Immature natural killer cell (primary cell): ENCODE data around the gene GPRC5C. TPM values are rescaled to one million over a fixed set of nuclear protein-coding genes. Genes with fewer than 3 reads are reported as not detected.
A peak's percentile ranks its signal among the peaks of the same experiment; 100 is the strongest.

ENCODE experiments used
- DNase-seq, 3 donors: peaks; one replicate each; pipeline ENCODE4 v3.0.0; 2022; ENCODE audit warnings: mixed read lengths in 1 of 3
- H3K27ac Mint-ChIP-seq, 6 donors: one replicate each; pipeline ENCODE4 v1.8.0; 2020; ENCODE audit warnings: mixed read lengths in 6 of 6, mild to moderate bottlenecking in 5 of 6, inconsistent platforms in 4 of 6, moderate library complexity in 3 of 6
- H3K27me3 Mint-ChIP-seq, 3 donors: one replicate each; pipeline ENCODE4 v1.8.0; 2020 to 2021; ENCODE audit warnings: low read depth in 3 of 3, mild to moderate bottlenecking in 3 of 3, mixed read lengths in 3 of 3, moderate library complexity in 3 of 3, inconsistent platforms in 1 of 3
- H3K36me3 Mint-ChIP-seq, 3 donors: one replicate each; pipeline ENCODE4 v1.8.0; 2020; ENCODE audit warnings: mixed read lengths in 3 of 3, inconsistent platforms in 2 of 3, mild to moderate bottlenecking in 2 of 3
- H3K4me1 Mint-ChIP-seq, 2 donors: one replicate each; pipeline ENCODE4 v1.8.0; 2020; ENCODE audit warnings: inconsistent platforms in 2 of 2, mild to moderate bottlenecking in 2 of 2, mixed read lengths in 2 of 2, moderate library complexity in 1 of 2
- H3K4me3 Mint-ChIP-seq, 5 donors: one replicate each; pipeline ENCODE4 v1.8.0; 2020; ENCODE audit warnings: mild to moderate bottlenecking in 5 of 5, mixed read lengths in 5 of 5, inconsistent platforms in 3 of 5, moderate library complexity in 3 of 5
- H3K9me3 Mint-ChIP-seq, 6 donors: one replicate each; pipeline ENCODE4 v1.8.0; 2020; ENCODE audit warnings: mild to moderate bottlenecking in 6 of 6, mixed read lengths in 6 of 6, inconsistent platforms in 4 of 6, moderate library complexity in 3 of 6
- polyA plus RNA-seq, 3 donors: library from polyadenylated mRNA; unstranded; fragments of 300-500 nt; fragmentation: Illumina TruSeq; gene quantifications; one replicate each; pipeline ENCODE4 v1.2.3, GENCODE V29; 2021

GPRC5C gene
- polyA plus RNA-seq, 3 donors from 2014 or later, result 0.89 to 3.2 TPM; not detected in 1

GRCh38 chr17:74455025-74455545 is 23.2 kb downstream of the GPRC5C start:
- Mint-ChIP-seq H3K36me3 (no peaks in the 10 kb centered on the region), H3K4me1 (peaks cover 40 to 43% of the 10 kb centered on the region in 2 donors), H3K9me3 (no peaks in the 10 kb centered on the region), H3K4me3 (peak overlapping the region in 1 of 5 donors; percentile 41), H3K27me3 (peaks cover 0 to 2% (median 0%) of the 10 kb centered on the region in 3 donors), H3K27ac (peak overlapping the region in 1 of 6 donors; percentile 62)
- DNase-seq, result no peak

DNA sequence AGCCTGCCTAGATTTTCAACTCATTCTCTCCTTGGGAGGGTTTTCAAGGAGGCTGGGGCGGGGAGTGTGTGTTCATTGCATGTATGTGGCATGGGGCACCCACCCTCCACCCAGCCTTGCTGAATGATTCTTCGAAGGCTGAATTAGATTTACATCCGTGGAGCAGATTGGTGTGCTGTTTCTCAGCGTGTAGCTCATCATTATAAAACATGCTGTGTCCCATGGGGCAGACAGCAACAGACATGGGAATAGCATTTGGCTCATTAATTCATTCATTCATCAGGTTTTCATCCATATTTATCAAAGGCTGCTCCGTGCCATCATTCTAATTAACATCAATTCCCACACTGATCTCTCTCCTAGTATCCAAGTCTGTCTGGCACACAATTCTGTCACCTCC is 23.9 kb downstream of the GPRC5C start:
- Mint-ChIP-seq H3K4me3 (peak overlapping the region; percentile 5 to 56 (median 50)), H3K36me3 (no peaks in the 10 kb centered on the region), H3K27me3 (peaks cover 0 to 2% (median 0%) of the 10 kb centered on the region in 3 donors), H3K27ac (peak overlapping the region in 3 of 6 donors; percentile 46 to 66 (median 56)), H3K4me1 (peaks cover 45 to 48% of the 10 kb centered on the region in 2 donors), H3K9me3 (no peaks in the 10 kb centered on the region)
- no peak for DNase-seq

GRCh38 chr17:74457146-74457819 is 25.4 kb downstream of the GPRC5C start:
- H3K4me1 Mint-ChIP-seq, result peaks cover 42 to 46% of the 10 kb centered on the region in 2 donors
- peak overlapping the region in 5 of 6 donors; percentile 21 to 75 (median 42) for H3K27ac Mint-ChIP-seq

GRCh38 chr17:74457820-74458166 is 25.9 kb downstream of the GPRC5C start:
- Mint-ChIP-seq H3K36me3 (no peaks in the 10 kb centered on the region), H3K27ac (peak overlapping the region in 2 of 6 donors; percentile 42 to 75), H3K4me1 (peaks cover 37 to 41% of the 10 kb centered on the region in 2 donors), H3K9me3 (no peaks in the 10 kb centered on the region), H3K4me3 (peak overlapping the region in 4 of 5 donors; percentile 24 to 69 (median 38)), H3K27me3 (peaks cover 0 to 3% (median 1%) of the 10 kb centered on the region in 3 donors)
- no peak for DNase-seq

More at GRCh38 chr17:74457146-74457819, 25.4 kb downstream of the GPRC5C start:
- H3K27me3 Mint-ChIP-seq, result peaks cover 0 to 3% (median 2%) of the 10 kb centered on the region in 3 donors
- peak; percentile 71 to 78 (median 73) for DNase-seq
- no peaks in the 10 kb centered on the region for H3K9me3 Mint-ChIP-seq
- H3K4me3 Mint-ChIP-seq, result peak overlapping the region in 4 of 5 donors; percentile 24 to 69 (median 38)
- no peaks in the 10 kb centered on the region for H3K36me3 Mint-ChIP-seq

GRCh38 chr17:74458835-74459234 is 26.9 kb downstream of the GPRC5C start:
- peak overlapping the region in 3 of 6 donors; percentile 7 to 84 (median 61) for H3K27ac Mint-ChIP-seq
- H3K4me1 Mint-ChIP-seq, result peaks cover 35 to 37% of the 10 kb centered on the region in 2 donors
- DNase-seq, result no peak
- peaks cover 0 to 12% (median 6%) of the 10 kb centered on the region in 3 donors for H3K27me3 Mint-ChIP-seq
- H3K36me3 Mint-ChIP-seq, result no peaks in the 10 kb centered on the region
- no peaks in the 10 kb centered on the region for H3K9me3 Mint-ChIP-seq
- peak overlapping the region in 3 of 5 donors; percentile 1 to 44 (median 24) for H3K4me3 Mint-ChIP-seq

- no peak overlapping the region for H3K4me3 Mint-ChIP-seq
- no peak for DNase-seq
Measured at GRCh38 chr17:74459622-74460021, 27.7 kb downstream of the GPRC5C start.

GRCh38 chr17:74460241-74460640 is 28.4 kb downstream of the GPRC5C start:
- peak overlapping the region in 5 of 6 donors; percentile 28 to 91 (median 81) for H3K27ac Mint-ChIP-seq
- no peaks in the 10 kb centered on the region for H3K9me3 Mint-ChIP-seq
- no peak for DNase-seq

More at GRCh38 chr17:74459622-74460021, 27.7 kb downstream of the GPRC5C start:
- Mint-ChIP-seq H3K27me3 (peaks cover 0 to 12% (median 8%) of the 10 kb centered on the region in 3 donors), H3K9me3 (no peaks in the 10 kb centered on the region), H3K4me1 (peaks cover 34 to 35% of the 10 kb centered on the region in 2 donors), H3K36me3 (no peaks in the 10 kb centered on the region), H3K27ac (peak overlapping the region in 1 of 6 donors; percentile 81)

DNA sequence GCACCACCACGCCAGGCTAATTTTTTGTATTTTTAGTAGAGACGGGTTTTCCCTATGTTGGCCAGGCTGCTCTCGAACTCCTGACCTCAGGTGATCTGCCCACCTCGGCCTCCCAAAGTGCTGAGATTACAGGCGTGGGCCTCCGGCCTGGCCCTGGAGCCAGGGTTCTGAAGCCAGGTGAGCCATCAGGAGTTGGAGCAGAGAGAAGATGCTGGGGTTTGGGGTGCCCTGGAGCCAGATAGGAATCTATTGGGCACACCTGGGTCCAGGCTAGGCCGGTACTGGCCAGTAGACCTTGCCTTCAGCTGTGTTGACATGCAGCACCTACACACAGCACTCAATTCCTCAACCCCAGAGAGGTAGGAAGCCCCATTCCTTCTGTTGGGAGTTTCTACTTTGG is 29.1 kb downstream of the GPRC5C start:
- Mint-ChIP-seq H3K27me3 (peaks cover 0 to 12% (median 8%) of the 10 kb centered on the region in 3 donors), H3K9me3 (no peaks in the 10 kb centered on the region), H3K4me1 (peaks cover 31 to 35% of the 10 kb centered on the region in 2 donors), H3K27ac (peak overlapping the region in 1 of 6 donors; percentile 21), H3K4me3 (peak overlapping the region in 3 of 5 donors; percentile 51 to 68 (median 66)), H3K36me3 (no peaks in the 10 kb centered on the region)
- DNase-seq, result no peak

More at GRCh38 chr17:74460241-74460640, 28.4 kb downstream of the GPRC5C start:
- Mint-ChIP-seq H3K4me1 (peaks cover 33 to 35% of the 10 kb centered on the region in 2 donors), H3K4me3 (peak overlapping the region in 3 of 5 donors; percentile 8 to 60 (median 45)), H3K36me3 (no peaks in the 10 kb centered on the region), H3K27me3 (peaks cover 0 to 12% (median 8%) of the 10 kb centered on the region in 3 donors)

GRCh38 chr17:74461611-74462010 is 29.7 kb downstream of the GPRC5C start:
- peaks cover 28 to 35% of the 10 kb centered on the region in 2 donors for H3K4me1 Mint-ChIP-seq
- H3K27ac Mint-ChIP-seq, result no peak overlapping the region
- H3K36me3 Mint-ChIP-seq, result no peaks in the 10 kb centered on the region
- DNase-seq, result no peak
- H3K27me3 Mint-ChIP-seq, result peaks cover under 1 to 12% (median 8%) of the 10 kb centered on the region in 3 donors
- peak overlapping the region in 4 of 5 donors; percentile 33 to 68 (median 58) for H3K4me3 Mint-ChIP-seq
- no peaks in the 10 kb centered on the region for H3K9me3 Mint-ChIP-seq

- no peak overlapping the region for H3K4me3 Mint-ChIP-seq
- H3K27me3 Mint-ChIP-seq, result peaks cover 4 to 12% (median 8%) of the 10 kb centered on the region in 3 donors
- H3K27ac Mint-ChIP-seq, result no peak overlapping the region
- H3K36me3 Mint-ChIP-seq, result peaks cover 7 to 13% (median 10%) of the 10 kb centered on the region in 3 donors
- H3K9me3 Mint-ChIP-seq, result no peaks in the 10 kb centered on the region
- peak in 1 of 3 donors; percentile 34 for DNase-seq
- H3K4me1 Mint-ChIP-seq, result peaks cover 17 to 18% of the 10 kb centered on the region in 2 donors
Measured at GRCh38 chr17:74464730-74465377, 33.0 kb downstream of the GPRC5C start.

GRCh38 chr17:74465378-74466110 is 33.7 kb downstream of the GPRC5C start:
- DNase-seq, result no peak
- Mint-ChIP-seq H3K27ac (no peak overlapping the region), H3K36me3 (peaks cover 14 to 19% (median 16%) of the 10 kb centered on the region in 3 donors), H3K27me3 (peaks cover 8 to 17% (median 9%) of the 10 kb centered on the region in 3 donors), H3K4me3 (no peak overlapping the region), H3K9me3 (no peaks in the 10 kb centered on the region), H3K4me1 (peaks cover 17 to 18% of the 10 kb centered on the region in 2 donors)

GRCh38 chr17:74466111-74466827 is 34.4 kb downstream of the GPRC5C start, which contains the start of gene CD300A:
Gene CD300A (plus strand): TSS chr17:74466634. CDS start chr17:74466704, 70 bp downstream.
- Mint-ChIP-seq H3K4me3 (no peak within 1 kb of the TSS), H3K27me3 (peaks cover 8 to 16% (median 9%) of the 10 kb centered on the region in 3 donors), H3K9me3 (no peaks in the 10 kb centered on the region), H3K4me1 (peaks cover 22% of the 10 kb centered on the region in 2 donors), H3K27ac (peak within 1 kb of the TSS in 2 of 6 donors; percentile 91 to 96), H3K36me3 (peaks cover 17 to 23% (median 20%) of the 10 kb centered on the region in 3 donors)
- no peak for DNase-seq
